Kidney epithelial cell (primary cell): ENCODE data around the gene TMPRSS13. TPM values are rescaled to one million over a fixed set of nuclear protein-coding genes. Genes with fewer than 3 reads are reported as not detected.

ENCODE experiments used
- DNase-seq: peaks from one replicate; pipeline ENCODE4 v3.0.0-alpha.2; 2010; ENCODE audit warnings: low read depth
- H3K27me3 ChIP-seq: 2 replicates; pipeline ENCODE4 v1.6.0; 2011; ENCODE audit warnings: low read length; ENCODE audit not compliant: control insufficient read depth, insufficient read depth
- H3K36me3 ChIP-seq: 2 replicates; pipeline ENCODE4 v1.5.1; 2011; ENCODE audit warnings: low read length; ENCODE audit not compliant: control insufficient read depth, insufficient read depth
- H3K4me3 ChIP-seq: 2 replicates; pipeline ENCODE4 v1.5.1; 2011; ENCODE audit warnings: low read depth, mild to moderate bottlenecking, control low read depth, low read length
- CTCF ChIP-seq: IDR thresholded peaks from 2 replicates; pipeline ENCODE4 v1.5.1; 2011; ENCODE audit warnings: mild to moderate bottlenecking, moderate library complexity, low read length, control low read depth, inconsistent platforms; ENCODE audit not compliant: insufficient read depth, poor library complexity, severe bottlenecking
- total RNA-seq: library from RNA; depleted of rRNA; stranded (reverse); fragments of >200 nt; gene quantifications from 2 replicates; pipeline ENCODE4 v1.2.3, GENCODE V29; 2015

Gene TMPRSS13
- total RNA-seq, 1 donor from 2014 or later: not detected

GRCh38 chr11:117902001-117902845 lies 27.0 kb downstream of the TMPRSS13 start:
- H3K4me3 ChIP-seq: no peak overlapping the region
- no peak for TF ChIP-seq CTCF
- no peak for DNase-seq
- no peaks in the 10 kb centered on the region for H3K36me3 ChIP-seq
- H3K27me3 ChIP-seq: no peaks in the 10 kb centered on the region

GRCh38 chr11:117901601-117902000 lies 27.6 kb downstream of the TMPRSS13 start:
- TF ChIP-seq CTCF: no peak
- DNase-seq: no peak
- no peaks in the 10 kb centered on the region for H3K27me3 ChIP-seq

GRCh38 chr11:117900720-117901440 lies 28.3 kb downstream of the TMPRSS13 start:
- no peak for TF ChIP-seq CTCF
- H3K27me3 ChIP-seq: no peaks in the 10 kb centered on the region
- no peaks in the 10 kb centered on the region for H3K36me3 ChIP-seq
- DNase-seq: no peak
- no peak overlapping the region for H3K4me3 ChIP-seq

More at GRCh38 chr11:117901601-117902000, 27.6 kb downstream of the TMPRSS13 start:
- Histone ChIP-seq H3K36me3 (no peaks in the 10 kb centered on the region), H3K4me3 (no peak overlapping the region)

- H3K36me3 ChIP-seq: no peaks in the 10 kb centered on the region
- no peak for TF ChIP-seq CTCF
- H3K4me3 ChIP-seq: no peak overlapping the region
- DNase-seq: no peak
- no peaks in the 10 kb centered on the region for H3K27me3 ChIP-seq
Measured at GRCh38 chr11:117900121-117900648, 29.0 kb downstream of the TMPRSS13 start.

GRCh38 chr11:117898059-117898458 lies 31.1 kb downstream of the TMPRSS13 start:
- Histone ChIP-seq H3K27me3 (no peaks in the 10 kb centered on the region), H3K36me3 (no peaks in the 10 kb centered on the region), H3K4me3 (no peak overlapping the region)
- no peak for TF ChIP-seq CTCF
- DNase-seq: no peak
